Testis (tissue), 3 donors: ENCODE measurements around the gene HOXD3. TPM values are rescaled to one million over a fixed set of nuclear protein-coding genes. Genes with fewer than 3 reads are reported as not detected.

Experiments
- DNase-seq: peaks from one replicate; pipeline ENCODE4 v3.0.0-alpha.2; 2019
- H3K27ac ChIP-seq, 2 donors: fragments of 200-600 bp; sonication (generic); one replicate each; pipeline ENCODE4 v1.5.1; 2019
- H3K27me3 ChIP-seq: fragments of 200-600 bp; sonication (generic); one replicate; pipeline ENCODE4 v1.5.1; 2019
- H3K36me3 ChIP-seq: fragments of 200-600 bp; sonication (generic); one replicate; pipeline ENCODE4 v1.5.1; 2017; ENCODE audit warnings: low read depth; ENCODE audit errors: missing control alignments
- H3K4me1 ChIP-seq: fragments of 200-600 bp; sonication (generic); one replicate; pipeline ENCODE4 v1.5.1; 2019
- H3K4me3 ChIP-seq, 2 donors: fragments of 200-600 bp; sonication (generic); one replicate each; pipeline ENCODE4 v1.5.1; 2017 to 2019
- H3K9me3 ChIP-seq: fragments of 200-600 bp; sonication (generic); one replicate; pipeline ENCODE4 v1.5.1; 2017
- POLR2A ChIP-seq: fragments of 450-650 bp; IDR thresholded peaks from one replicate; pipeline ENCODE4 v1.6.1; 2017; ENCODE audit warnings: antibody characterized with exemption, mild to moderate bottlenecking, moderate library complexity
- WGBS, 2 donors: methylation state at CpG; one replicate each; pipeline ENCODE4 v1.1.5; 2018; 5-methylcytosine and 5-hydroxymethylcytosine counted together
- intact Hi-C: fragments of 100-400 bp; cut with DNase I; formaldehyde crosslinking; loops from one replicate; pipeline ENCODE4 v1.15.1; 2023; ENCODE audit warnings: low total_unique reads
- polyA plus RNA-seq: library from polyadenylated mRNA; stranded (reverse); fragments of 350-450 nt; fragmentation: Illumina TruSeq; extraction: RNeasy Lipid Tissue Mini Kit (QIAGEN cat#74804); gene quantifications from one replicate; pipeline ENCODE4 v1.2.3, GENCODE V29; 2014; ENCODE audit warnings: low read depth, low replicate concordance; ENCODE audit not compliant: insufficient read depth
- total RNA-seq, 2 donors: library from RNA; depleted of rRNA; stranded (reverse); fragments of >200 nt; gene quantifications; one replicate each; pipeline ENCODE4 v1.2.3, GENCODE V29; 2016
- TF ChIP-seq, protein P1 (sequence below), 3 experiments: fragments of 450-650 bp in 2 of 3; fragments of 200-600 bp in 1 of 3; sonication (generic) in 1 of 3; IDR thresholded peaks; one replicate each; pipeline ENCODE4 v1.5.1; 2016 to 2019; ENCODE audit warnings: antibody characterized with exemption in 3 of 3, mild to moderate bottlenecking in 2 of 3, moderate library complexity in 1 of 3

The HOXD3 gene
- total and polyA plus RNA-seq, 3 donors from 2014 or later: 2.7 to 22.3 (median 14.0) TPM

DNA sequence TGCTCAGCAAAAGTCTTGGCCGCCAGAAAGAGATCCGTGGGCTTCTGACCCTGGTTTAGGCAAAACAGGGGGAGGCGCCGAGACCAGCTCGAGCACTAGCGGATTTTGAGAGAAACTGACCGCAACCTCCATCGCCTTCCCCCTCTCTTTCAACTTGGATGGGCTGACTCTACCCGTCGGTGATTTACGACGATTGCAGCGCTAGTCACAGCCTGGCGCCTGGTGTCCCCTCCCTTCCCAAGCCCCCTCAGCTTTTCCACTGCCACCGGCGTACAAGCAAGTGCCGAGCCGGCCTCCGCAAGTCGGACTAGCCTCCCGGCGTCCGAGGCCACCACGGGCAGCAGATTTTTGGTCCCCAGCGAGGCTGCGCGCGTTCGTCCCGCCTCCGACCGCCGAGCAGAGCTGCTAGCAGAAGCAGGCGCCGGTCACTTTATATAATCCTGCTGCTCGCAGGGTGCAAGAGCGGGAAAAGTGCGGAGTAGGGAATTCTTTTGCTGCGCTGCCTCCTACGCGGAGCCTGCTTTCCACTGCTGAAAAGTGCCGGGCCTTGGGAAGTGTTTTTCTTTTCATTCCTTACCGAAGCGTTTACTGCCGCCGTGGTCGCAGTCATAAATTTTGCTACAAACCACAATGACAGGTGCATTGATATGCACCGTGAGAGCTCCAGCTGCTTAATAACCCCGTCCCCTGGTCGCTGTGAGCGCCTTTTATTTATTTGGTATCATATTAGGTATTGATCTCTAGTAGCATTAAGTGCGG lies 7.7 kb downstream of the HOXD3 start:
- intact Hi-C loops: no loop called here
- Histone ChIP-seq H3K27me3 (no peaks in the 10 kb centered on the region), H3K9me3 (no peaks in the 10 kb centered on the region), H3K36me3 (no peaks in the 10 kb centered on the region), H3K27ac (no peak overlapping the region), H3K4me3 (no peak overlapping the region), H3K4me1 (peaks cover 6% of the 10 kb centered on the region)
- WGBS, 2 donors: 51 to 54% methylated on average over 51 to 52 of the region's 52 CpGs
- DNase-seq: no peak
- TF ChIP-seq POLR2A: no peak
- TF ChIP-seq, protein P1, sequence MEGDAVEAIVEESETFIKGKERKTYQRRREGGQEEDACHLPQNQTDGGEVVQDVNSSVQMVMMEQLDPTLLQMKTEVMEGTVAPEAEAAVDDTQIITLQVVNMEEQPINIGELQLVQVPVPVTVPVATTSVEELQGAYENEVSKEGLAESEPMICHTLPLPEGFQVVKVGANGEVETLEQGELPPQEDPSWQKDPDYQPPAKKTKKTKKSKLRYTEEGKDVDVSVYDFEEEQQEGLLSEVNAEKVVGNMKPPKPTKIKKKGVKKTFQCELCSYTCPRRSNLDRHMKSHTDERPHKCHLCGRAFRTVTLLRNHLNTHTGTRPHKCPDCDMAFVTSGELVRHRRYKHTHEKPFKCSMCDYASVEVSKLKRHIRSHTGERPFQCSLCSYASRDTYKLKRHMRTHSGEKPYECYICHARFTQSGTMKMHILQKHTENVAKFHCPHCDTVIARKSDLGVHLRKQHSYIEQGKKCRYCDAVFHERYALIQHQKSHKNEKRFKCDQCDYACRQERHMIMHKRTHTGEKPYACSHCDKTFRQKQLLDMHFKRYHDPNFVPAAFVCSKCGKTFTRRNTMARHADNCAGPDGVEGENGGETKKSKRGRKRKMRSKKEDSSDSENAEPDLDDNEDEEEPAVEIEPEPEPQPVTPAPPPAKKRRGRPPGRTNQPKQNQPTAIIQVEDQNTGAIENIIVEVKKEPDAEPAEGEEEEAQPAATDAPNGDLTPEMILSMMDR (IDR thresholded peaks at IDR 0.05): no peak

DNA sequence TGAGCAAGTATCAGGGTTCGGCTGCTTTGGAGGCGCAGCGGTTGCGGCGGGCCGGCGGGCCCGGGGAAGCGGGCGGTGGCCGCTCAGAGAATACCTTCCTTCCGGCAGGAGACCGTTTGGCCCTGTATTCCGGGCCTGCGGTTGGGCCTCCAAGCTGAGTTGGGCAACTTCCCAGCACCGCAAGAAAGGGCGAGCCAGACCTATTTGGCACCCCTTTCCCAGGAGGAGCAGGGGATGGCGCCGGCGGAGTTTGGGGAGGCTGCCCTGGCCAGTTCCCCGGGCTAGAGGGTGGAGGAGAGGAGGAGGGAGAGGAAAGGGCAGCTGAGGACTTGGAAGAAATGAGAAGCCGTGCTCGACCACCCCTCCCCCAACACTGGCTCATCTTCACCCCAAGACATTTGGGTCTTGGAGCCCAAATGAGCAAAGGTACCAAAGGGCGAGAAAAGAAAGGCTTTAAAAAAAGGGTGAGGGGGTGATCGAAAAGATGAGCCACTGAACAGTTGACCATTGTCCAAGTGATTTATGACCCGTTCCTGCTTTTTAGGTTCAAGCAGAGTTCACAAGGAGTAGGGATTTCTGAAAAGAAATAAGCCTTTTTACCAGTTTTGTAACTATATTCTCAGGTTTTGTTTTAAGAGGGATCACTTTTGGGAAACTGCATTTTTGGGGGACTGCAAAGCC lies 8.4 kb downstream of the HOXD3 start:
- 39 to 50% methylated on average over 8 to 26 of the region's 26 CpGs for WGBS, 2 donors
- Histone ChIP-seq H3K4me3 (no peak overlapping the region), H3K9me3 (no peaks in the 10 kb centered on the region), H3K27me3 (no peaks in the 10 kb centered on the region), H3K27ac (no peak overlapping the region), H3K36me3 (no peaks in the 10 kb centered on the region), H3K4me1 (peaks cover 13% of the 10 kb centered on the region)
- TF ChIP-seq, protein P1 (IDR thresholded peaks at IDR 0.05): no peak
- TF ChIP-seq POLR2A: no peak
- DNase-seq: no peak
- intact Hi-C loops: no loop called here

DNA sequence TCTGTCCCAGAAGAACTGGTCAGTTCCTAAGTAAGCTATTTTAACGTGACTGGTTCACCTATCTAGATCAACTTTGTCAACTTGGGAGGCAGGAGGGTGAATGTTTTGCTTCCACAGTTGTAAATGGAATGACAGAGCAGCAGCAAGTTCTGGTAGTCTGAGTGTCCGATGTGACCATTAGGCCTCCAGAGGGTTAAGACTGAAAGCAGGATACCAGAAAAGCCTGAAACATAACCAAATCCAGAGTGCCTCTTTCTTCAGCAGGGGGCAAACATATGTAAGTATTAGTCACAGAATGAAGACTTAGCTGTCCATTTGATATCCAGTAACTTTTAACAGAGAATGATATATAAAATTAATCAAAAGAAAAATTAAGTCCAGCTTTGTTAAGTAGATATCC lies 9.2 kb downstream of the HOXD3 start:
- intact Hi-C loops: no loop called here
- no peaks in the 10 kb centered on the region for H3K36me3 ChIP-seq
- no peaks in the 10 kb centered on the region for H3K9me3 ChIP-seq
- no peaks in the 10 kb centered on the region for H3K27me3 ChIP-seq
- WGBS, 2 donors: 62 to 74% methylated on average over 2 of the region's 2 CpGs
- H3K4me3 ChIP-seq: no peak overlapping the region
- H3K4me1 ChIP-seq: peaks cover 19% of the 10 kb centered on the region
- TF ChIP-seq POLR2A: no peak
- TF ChIP-seq, protein P1 (IDR thresholded peaks at IDR 0.05): no peak
- no peak overlapping the region for H3K27ac ChIP-seq
- DNase-seq: no peak

DNA sequence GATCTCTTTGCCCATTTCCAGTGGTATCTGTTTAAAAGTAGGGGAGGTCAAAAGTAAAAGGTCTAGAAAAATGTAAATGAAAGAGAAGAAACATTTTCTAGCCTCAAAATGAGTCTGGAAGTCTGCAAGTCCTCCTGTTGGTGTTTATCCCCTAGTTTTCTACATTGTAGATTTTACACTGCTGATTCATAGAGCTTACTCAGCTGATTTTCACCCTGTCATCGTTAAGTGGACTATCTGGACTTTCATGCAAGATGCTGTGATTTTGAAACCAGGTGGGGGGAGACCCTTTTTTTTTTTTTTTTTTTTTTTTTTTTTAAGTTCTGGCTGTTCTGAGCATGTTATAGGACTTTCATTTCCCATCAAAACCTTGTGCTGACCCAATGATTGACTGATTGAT lies 10.3 kb downstream of the HOXD3 start:
- Histone ChIP-seq H3K36me3 (no peaks in the 10 kb centered on the region), H3K27ac (no peak overlapping the region), H3K4me1 (peaks cover 18% of the 10 kb centered on the region), H3K9me3 (no peaks in the 10 kb centered on the region), H3K27me3 (no peaks in the 10 kb centered on the region), H3K4me3 (no peak overlapping the region)
- DNase-seq: no peak
- no peak for TF ChIP-seq POLR2A
- TF ChIP-seq, protein P1 (IDR thresholded peaks at IDR 0.05): no peak
- intact Hi-C loops: no loop called here
- 72 to 80% methylated on average over 1 of the region's 1 CpG for WGBS, 2 donors
